ENCODE data around the gene WSCD1. TPM values are rescaled to one million over a fixed set of nuclear protein-coding genes. Genes with fewer than 3 reads are reported as not detected.

The WSCD1 gene
- total RNA-seq, 2 experiments from 2014 or later: not detected

DNA sequence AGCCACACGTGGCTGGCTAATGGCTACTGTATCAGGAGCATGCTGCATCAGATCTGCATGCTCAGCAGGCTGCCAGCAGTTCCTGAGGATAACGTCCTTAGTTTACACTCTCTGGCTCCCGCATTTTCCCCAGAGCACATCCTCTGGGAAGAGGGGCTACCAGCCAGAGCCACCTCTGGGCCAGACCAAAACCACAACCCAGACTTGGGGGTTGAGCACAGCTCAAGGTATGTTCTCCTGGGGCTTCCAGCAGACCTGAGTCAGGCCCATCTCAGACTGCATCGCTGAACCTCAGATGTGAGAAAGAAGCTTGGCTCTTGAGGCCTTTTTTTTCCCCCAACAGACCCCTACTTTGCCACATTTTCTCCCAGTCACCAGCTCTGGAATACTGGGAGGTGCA is 23.7 kb upstream of the WSCD1 start:
- Mint-ChIP-seq H3K9me3 (no peaks in the 10 kb centered on the region), H3K36me3 (no peaks in the 10 kb centered on the region), H3K4me1 (no peaks in the 10 kb centered on the region), H3K27me3 (no peaks in the 10 kb centered on the region), H3K27ac (no peak overlapping the region), H3K4me3 (no peak overlapping the region)
- ATAC-seq (ENCODE audit: low read depth): no peak
- POLR2A ChIA-PET: no interaction called here
- no peak for DNase-seq

DNA sequence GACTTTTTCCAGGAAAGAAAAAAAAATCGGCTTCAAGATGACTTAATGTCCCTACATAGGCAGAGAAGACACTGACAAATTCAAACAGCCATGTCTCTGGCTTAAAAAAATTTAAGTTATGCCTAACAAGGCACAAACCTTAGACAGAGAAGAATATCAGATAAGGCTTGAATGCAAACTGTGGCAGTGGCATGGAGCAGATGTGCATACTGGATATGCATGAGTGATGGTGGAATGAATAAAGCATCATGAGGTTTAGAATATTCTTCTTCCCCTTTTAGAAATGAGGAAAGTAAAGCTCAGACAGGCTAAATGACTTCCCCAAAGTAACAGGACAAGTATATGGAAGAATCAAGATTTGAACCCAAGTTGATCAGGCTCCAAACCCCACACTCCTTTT is 23.2 kb upstream of the WSCD1 start:
- DNase-seq (no peak), ATAC-seq (ENCODE audit: low read depth) (no peak)
- POLR2A ChIA-PET: no interaction called here
- Mint-ChIP-seq H3K4me3 (no peak overlapping the region), H3K4me1 (no peaks in the 10 kb centered on the region), H3K9me3 (no peaks in the 10 kb centered on the region), H3K27me3 (no peaks in the 10 kb centered on the region), H3K36me3 (no peaks in the 10 kb centered on the region), H3K27ac (no peak overlapping the region)

- Mint-ChIP-seq H3K4me3 (no peak overlapping the region), H3K27me3 (peaks cover 6% of the 10 kb centered on the region), H3K4me1 (no peaks in the 10 kb centered on the region), H3K27ac (no peak overlapping the region), H3K9me3 (no peaks in the 10 kb centered on the region), H3K36me3 (no peaks in the 10 kb centered on the region)
- POLR2A ChIA-PET: no interaction called here
- DNase-seq: no peak
- ATAC-seq (ENCODE audit: low read depth): no peak
Observed at GRCh38 chr17:6047966-6048365, 22.2 kb upstream of the WSCD1 start.

DNA sequence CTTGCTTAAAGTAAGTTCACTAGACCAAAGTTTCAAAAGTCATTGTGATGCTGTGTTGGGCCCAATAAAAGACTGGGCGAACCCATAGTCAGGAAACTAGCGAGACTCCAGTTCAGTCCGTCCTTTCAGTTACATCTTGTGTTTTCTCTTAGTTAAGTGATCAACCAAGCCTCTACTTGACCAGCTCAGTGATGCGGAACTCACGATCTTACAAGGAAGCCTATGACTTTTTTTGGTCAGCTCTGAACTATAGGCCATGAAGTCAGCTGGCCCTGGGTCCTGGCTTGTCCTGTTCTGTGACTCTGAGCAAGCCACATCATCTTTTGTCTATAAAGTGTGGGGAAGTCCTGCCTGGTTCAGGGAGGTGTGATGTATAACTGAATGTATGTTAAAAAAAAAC is 21.7 kb upstream of the WSCD1 start:
- Mint-ChIP-seq H3K27me3 (peaks cover 6% of the 10 kb centered on the region), H3K36me3 (no peaks in the 10 kb centered on the region), H3K27ac (no peak overlapping the region), H3K9me3 (no peaks in the 10 kb centered on the region), H3K4me1 (no peaks in the 10 kb centered on the region), H3K4me3 (no peak overlapping the region)
- no peak for DNase-seq
- POLR2A ChIA-PET: no interaction called here
- ATAC-seq (ENCODE audit: low read depth): no peak

DNA sequence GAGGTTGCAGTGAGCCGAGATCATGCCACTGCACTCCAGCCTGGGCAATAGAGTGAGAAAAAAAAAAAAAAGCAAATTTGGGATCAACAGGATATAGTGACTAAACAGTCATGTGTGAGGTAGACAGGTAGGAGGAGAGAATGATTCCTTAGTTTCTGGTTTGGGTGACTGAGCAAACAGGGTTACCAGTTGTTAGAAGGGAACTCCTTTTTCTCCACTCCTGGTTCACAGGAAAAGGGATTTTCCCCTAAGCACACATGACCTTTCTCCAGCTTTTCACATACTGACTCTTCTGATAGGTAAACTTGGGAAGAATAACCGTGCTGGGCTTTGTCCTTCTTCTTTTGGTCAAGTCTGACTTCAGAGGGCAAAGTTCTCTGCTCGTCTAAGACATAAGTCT is 17.3 kb upstream of the WSCD1 start:
- no peaks in the 10 kb centered on the region for H3K36me3 Mint-ChIP-seq
- ATAC-seq (ENCODE audit: low read depth): no peak

GRCh38 chr17:6054372-6054771 is 15.8 kb upstream of the WSCD1 start:
- no peaks in the 10 kb centered on the region for H3K9me3 Mint-ChIP-seq
- no peak overlapping the region for H3K27ac Mint-ChIP-seq
- no peak for ATAC-seq (ENCODE audit: low read depth)
- peaks cover 9% of the 10 kb centered on the region for H3K27me3 Mint-ChIP-seq
- no peak for DNase-seq
- H3K4me1 Mint-ChIP-seq: no peaks in the 10 kb centered on the region
- no peak overlapping the region for H3K4me3 Mint-ChIP-seq
- POLR2A ChIA-PET: no interaction called here
- no peaks in the 10 kb centered on the region for H3K36me3 Mint-ChIP-seq

More for the DNA sequence above, 17.3 kb upstream of the WSCD1 start:
- no peaks in the 10 kb centered on the region for H3K9me3 Mint-ChIP-seq
- H3K4me3 Mint-ChIP-seq: no peak overlapping the region
- no peak for DNase-seq
- H3K27ac Mint-ChIP-seq: no peak overlapping the region
- peaks cover 9% of the 10 kb centered on the region for H3K27me3 Mint-ChIP-seq
- no peaks in the 10 kb centered on the region for H3K4me1 Mint-ChIP-seq
- POLR2A ChIA-PET: no interaction called here

DNA sequence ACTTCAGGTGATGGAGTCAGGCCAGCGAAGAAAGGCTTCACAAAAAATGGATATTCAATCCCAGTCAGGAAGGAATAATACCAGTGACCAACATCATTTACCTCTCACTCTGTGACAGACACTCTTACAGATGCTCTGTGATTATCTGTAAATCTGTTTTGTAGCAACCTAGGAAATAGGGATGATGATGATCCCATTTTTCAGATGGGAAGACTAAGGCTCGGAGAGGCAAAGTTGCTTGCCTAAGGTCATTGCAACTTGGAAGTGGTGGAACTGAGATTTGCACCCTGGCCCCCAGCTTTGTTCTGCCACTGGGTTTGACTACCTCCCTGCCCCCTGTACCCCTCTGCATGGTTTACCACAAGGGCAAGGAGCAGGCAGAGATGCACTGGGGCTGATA is 14.1 kb upstream of the WSCD1 start:
- POLR2A ChIA-PET: no interaction called here
- H3K4me1 Mint-ChIP-seq: no peaks in the 10 kb centered on the region
- no peaks in the 10 kb centered on the region for H3K36me3 Mint-ChIP-seq
- H3K9me3 Mint-ChIP-seq: no peaks in the 10 kb centered on the region
- no peak overlapping the region for H3K4me3 Mint-ChIP-seq
- DNase-seq (no peak), ATAC-seq (ENCODE audit: low read depth) (no peak)
- H3K27ac Mint-ChIP-seq: no peak overlapping the region
- peaks cover 9% of the 10 kb centered on the region for H3K27me3 Mint-ChIP-seq

DNA sequence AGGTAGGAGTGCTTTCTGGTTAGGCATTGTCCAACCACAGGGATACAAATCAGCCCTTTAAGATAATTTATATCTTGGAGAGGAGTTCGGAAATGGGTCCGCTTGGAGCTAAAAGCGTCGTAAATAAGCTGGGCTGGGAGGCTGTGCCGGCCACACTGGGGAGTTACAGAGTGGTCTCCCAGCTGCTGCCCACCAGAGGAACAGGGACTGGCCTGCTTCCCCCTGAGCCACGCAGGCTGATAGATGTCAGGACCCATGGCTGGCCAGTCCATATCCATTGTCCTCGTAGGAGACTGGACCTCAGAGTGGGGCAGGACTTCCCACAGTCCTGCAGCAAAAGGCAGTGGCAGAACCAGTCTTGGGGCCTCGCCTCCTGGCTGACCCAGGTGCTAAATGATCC is 12.6 kb upstream of the WSCD1 start:
- no peaks in the 10 kb centered on the region for H3K36me3 Mint-ChIP-seq
- H3K4me3 Mint-ChIP-seq: no peak overlapping the region
- no peak for DNase-seq
- no peak overlapping the region for H3K27ac Mint-ChIP-seq
- peaks cover 4% of the 10 kb centered on the region for H3K27me3 Mint-ChIP-seq
- no peaks in the 10 kb centered on the region for H3K4me1 Mint-ChIP-seq
- POLR2A ChIA-PET: no interaction called here
- no peaks in the 10 kb centered on the region for H3K9me3 Mint-ChIP-seq
- ATAC-seq (ENCODE audit: low read depth): no peak

DNA sequence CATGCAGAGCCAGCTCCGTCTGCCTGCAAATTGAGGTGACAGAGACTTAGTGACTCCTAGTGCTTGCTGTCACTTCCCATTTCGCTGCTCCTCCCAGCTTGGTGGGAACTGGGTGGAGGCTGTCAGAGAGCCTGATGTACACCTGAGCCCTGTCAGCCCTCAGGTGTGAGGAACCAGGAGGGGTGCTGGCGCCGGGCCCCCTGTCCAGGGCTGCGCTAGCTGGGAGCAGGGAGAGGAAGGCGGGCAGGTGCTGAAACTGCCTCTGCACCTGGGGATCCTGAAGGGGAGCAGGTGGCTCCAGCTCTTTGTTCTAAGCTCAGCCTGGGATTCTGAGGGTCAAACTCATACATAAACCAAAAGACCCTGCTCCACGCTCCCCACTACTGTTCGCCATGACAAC is 10.8 kb upstream of the WSCD1 start:
- DNase-seq: no peak
- Mint-ChIP-seq H3K27me3 (peaks cover 7% of the 10 kb centered on the region), H3K36me3 (no peaks in the 10 kb centered on the region), H3K4me1 (no peaks in the 10 kb centered on the region), H3K4me3 (no peak overlapping the region), H3K27ac (no peak overlapping the region), H3K9me3 (no peaks in the 10 kb centered on the region)
- ATAC-seq (ENCODE audit: low read depth): no peak
- POLR2A ChIA-PET: no interaction called here

DNA sequence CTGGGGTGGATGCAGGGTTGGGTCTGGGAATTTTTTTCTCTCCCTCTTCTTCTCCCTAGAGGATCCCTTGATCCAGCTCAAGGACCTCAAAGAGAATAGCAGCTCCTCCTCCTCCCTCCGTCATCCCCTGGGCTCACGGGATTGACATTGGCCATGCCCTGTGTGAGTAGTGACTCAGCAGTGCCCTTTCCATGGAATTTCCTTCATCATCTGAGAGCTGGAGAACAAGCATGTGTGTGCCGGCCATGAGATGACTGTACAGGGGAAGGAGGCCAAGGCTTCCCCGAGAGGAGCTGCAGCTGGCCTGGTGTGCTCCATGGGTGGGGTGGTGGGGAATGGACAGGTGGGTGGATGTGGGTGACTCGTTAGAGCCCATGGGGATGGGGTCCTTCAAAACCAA is 8.9 kb upstream of the WSCD1 start:
- DNase-seq (no peak), ATAC-seq (ENCODE audit: low read depth) (no peak)
- no peaks in the 10 kb centered on the region for H3K9me3 Mint-ChIP-seq
- H3K36me3 Mint-ChIP-seq: no peaks in the 10 kb centered on the region
- no peaks in the 10 kb centered on the region for H3K4me1 Mint-ChIP-seq
- peaks cover 6% of the 10 kb centered on the region for H3K27me3 Mint-ChIP-seq
- H3K4me3 Mint-ChIP-seq: no peak overlapping the region
- no peak overlapping the region for H3K27ac Mint-ChIP-seq
- POLR2A ChIA-PET: no interaction called here

DNA sequence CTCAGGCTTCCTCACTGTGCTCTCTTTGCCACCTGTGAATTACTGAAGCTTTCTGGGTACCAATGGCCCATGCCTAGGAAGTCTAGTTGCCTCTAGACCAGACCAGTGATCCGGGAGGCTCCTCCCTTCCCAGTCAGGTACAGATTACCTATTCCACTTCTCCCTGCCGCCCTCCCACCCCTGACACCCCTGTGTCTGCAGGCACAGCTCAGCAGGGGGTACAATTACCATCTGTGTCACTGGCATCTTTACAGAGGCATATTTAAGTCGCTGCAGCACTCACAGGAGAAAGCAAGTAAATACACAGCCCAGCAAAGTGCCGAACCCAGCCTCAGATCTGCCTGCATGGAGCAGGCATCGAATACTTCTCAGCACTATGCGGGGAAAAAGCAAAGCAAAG is 5.3 kb upstream of the WSCD1 start:
- POLR2A ChIA-PET: no interaction called here
- H3K27ac Mint-ChIP-seq: no peak overlapping the region
- peaks cover 33% of the 10 kb centered on the region for H3K27me3 Mint-ChIP-seq
- DNase-seq (no peak), ATAC-seq (ENCODE audit: low read depth) (no peak)
- H3K4me3 Mint-ChIP-seq: no peak overlapping the region
- peaks cover 6% of the 10 kb centered on the region for H3K4me1 Mint-ChIP-seq
- H3K9me3 Mint-ChIP-seq: no peaks in the 10 kb centered on the region
- H3K36me3 Mint-ChIP-seq: no peaks in the 10 kb centered on the region

- Mint-ChIP-seq H3K27ac (no peak overlapping the region), H3K9me3 (no peaks in the 10 kb centered on the region), H3K27me3 (peaks cover 34% of the 10 kb centered on the region), H3K4me3 (no peak overlapping the region), H3K36me3 (no peaks in the 10 kb centered on the region), H3K4me1 (peaks cover 7% of the 10 kb centered on the region)
- no peak for ATAC-seq (ENCODE audit: low read depth)
- no peak for DNase-seq
- POLR2A ChIA-PET: no interaction called here
Observed at GRCh38 chr17:6065351-6065750, 4.8 kb upstream of the WSCD1 start.

GRCh38 chr17:6066183-6066948 is 3.8 kb upstream of the WSCD1 start:
- peaks cover 7% of the 10 kb centered on the region for H3K4me1 Mint-ChIP-seq
- H3K9me3 Mint-ChIP-seq: no peaks in the 10 kb centered on the region
- H3K27ac Mint-ChIP-seq: no peak overlapping the region
- ATAC-seq (ENCODE audit: low read depth) (no peak), DNase-seq (no peak)
- H3K27me3 Mint-ChIP-seq: peaks cover 39% of the 10 kb centered on the region
- H3K36me3 Mint-ChIP-seq: no peaks in the 10 kb centered on the region
- H3K4me3 Mint-ChIP-seq: no peak overlapping the region
- POLR2A ChIA-PET: no interaction called here

- Mint-ChIP-seq H3K9me3 (no peaks in the 10 kb centered on the region), H3K27ac (no peak overlapping the region), H3K4me1 (peaks cover 7% of the 10 kb centered on the region), H3K36me3 (no peaks in the 10 kb centered on the region), H3K4me3 (no peak overlapping the region), H3K27me3 (peaks cover 46% of the 10 kb centered on the region)
- ATAC-seq (ENCODE audit: low read depth): no peak
- POLR2A ChIA-PET: no interaction called here
- no peak for DNase-seq
Observed at GRCh38 chr17:6067060-6067459, 3.1 kb upstream of the WSCD1 start.

GRCh38 chr17:6070430-6070912 is 292 bp downstream of the WSCD1 start:
- H3K27ac Mint-ChIP-seq: no peak overlapping the region
- ATAC-seq (ENCODE audit: low read depth) (no peak), DNase-seq (no peak)
- H3K36me3 Mint-ChIP-seq: no peaks in the 10 kb centered on the region
- no peaks in the 10 kb centered on the region for H3K9me3 Mint-ChIP-seq
- peaks cover 7% of the 10 kb centered on the region for H3K4me1 Mint-ChIP-seq
- no peak overlapping the region for H3K4me3 Mint-ChIP-seq
- POLR2A ChIA-PET: no interaction called here
- peaks cover 48% of the 10 kb centered on the region for H3K27me3 Mint-ChIP-seq
